Measurements from ENCODE around the gene CPXM1. TPM values are rescaled to one million over a fixed set of nuclear protein-coding genes. Genes with fewer than 3 reads are reported as not detected.

CPXM1 gene
- total RNA-seq, 1 donor from 2014 or later: 10.2 TPM

DNA sequence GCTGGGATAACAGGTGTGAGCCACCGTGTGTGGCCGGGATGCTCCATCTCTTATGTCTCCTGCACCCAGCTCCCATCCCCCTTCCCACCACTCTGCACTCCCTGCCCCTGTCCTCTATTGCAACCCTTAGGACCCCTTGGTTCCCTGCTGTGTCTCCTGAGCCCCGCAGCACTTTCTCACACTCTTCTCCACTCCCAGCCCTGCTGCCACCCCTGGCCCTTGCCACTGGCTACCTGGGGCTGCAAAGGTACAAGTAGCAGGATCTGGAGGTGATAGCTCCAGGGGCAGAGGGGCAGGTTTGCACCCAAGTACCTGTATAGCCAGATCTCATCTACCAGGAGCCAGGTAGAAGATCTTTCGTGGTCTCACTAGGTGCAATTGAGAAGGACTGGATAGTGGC is 6.6 kb upstream of the CPXM1 start:
- no peak overlapping the region for H3K4me3 ChIP-seq
- no peaks in the 10 kb centered on the region for H3K36me3 ChIP-seq
- TF ChIP-seq, protein P1, sequence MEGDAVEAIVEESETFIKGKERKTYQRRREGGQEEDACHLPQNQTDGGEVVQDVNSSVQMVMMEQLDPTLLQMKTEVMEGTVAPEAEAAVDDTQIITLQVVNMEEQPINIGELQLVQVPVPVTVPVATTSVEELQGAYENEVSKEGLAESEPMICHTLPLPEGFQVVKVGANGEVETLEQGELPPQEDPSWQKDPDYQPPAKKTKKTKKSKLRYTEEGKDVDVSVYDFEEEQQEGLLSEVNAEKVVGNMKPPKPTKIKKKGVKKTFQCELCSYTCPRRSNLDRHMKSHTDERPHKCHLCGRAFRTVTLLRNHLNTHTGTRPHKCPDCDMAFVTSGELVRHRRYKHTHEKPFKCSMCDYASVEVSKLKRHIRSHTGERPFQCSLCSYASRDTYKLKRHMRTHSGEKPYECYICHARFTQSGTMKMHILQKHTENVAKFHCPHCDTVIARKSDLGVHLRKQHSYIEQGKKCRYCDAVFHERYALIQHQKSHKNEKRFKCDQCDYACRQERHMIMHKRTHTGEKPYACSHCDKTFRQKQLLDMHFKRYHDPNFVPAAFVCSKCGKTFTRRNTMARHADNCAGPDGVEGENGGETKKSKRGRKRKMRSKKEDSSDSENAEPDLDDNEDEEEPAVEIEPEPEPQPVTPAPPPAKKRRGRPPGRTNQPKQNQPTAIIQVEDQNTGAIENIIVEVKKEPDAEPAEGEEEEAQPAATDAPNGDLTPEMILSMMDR (IDR thresholded peaks at IDR 0.05): no peak
- no peaks in the 10 kb centered on the region for H3K4me1 ChIP-seq
- peaks cover 59% of the 10 kb centered on the region for H3K27me3 ChIP-seq (ENCODE audit: low read depth)
- ATAC-seq (peak in 1 of 2 donors; percentile 17), DNase-seq (no peak)
- H3K27ac ChIP-seq: no peak overlapping the region
- intact Hi-C loops (cut with DNase I): no loop called here
- no peaks in the 10 kb centered on the region for H3K9me3 ChIP-seq

DNA sequence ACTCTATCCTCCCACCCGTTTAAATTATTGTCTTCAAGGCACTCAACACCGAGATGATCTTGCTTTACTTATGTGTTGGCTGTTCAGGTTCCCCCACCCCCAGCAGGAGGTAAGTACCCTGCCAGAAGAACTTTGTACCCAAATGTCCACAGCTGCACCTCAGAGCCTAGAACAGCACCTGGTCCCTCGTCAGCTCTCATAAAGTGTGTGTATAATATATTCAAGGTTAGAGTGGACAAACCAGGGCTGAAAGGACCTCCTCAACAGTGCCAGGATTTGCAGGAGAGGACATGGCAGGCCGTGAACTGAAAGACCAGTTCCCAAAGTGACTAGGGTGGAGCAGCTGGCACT is 5.9 kb upstream of the CPXM1 start:
- TF ChIP-seq, protein P1 (IDR thresholded peaks at IDR 0.05): no peak
- intact Hi-C loops (cut with DNase I): no loop called here
- peaks cover 2% of the 10 kb centered on the region for H3K4me1 ChIP-seq
- H3K9me3 ChIP-seq: no peaks in the 10 kb centered on the region
- no peak for DNase-seq
- no peak overlapping the region for H3K27ac ChIP-seq
- peaks cover 66% of the 10 kb centered on the region for H3K27me3 ChIP-seq (ENCODE audit: low read depth)
- no peak for ATAC-seq
- no peaks in the 10 kb centered on the region for H3K36me3 ChIP-seq
- no peak overlapping the region for H3K4me3 ChIP-seq

DNA sequence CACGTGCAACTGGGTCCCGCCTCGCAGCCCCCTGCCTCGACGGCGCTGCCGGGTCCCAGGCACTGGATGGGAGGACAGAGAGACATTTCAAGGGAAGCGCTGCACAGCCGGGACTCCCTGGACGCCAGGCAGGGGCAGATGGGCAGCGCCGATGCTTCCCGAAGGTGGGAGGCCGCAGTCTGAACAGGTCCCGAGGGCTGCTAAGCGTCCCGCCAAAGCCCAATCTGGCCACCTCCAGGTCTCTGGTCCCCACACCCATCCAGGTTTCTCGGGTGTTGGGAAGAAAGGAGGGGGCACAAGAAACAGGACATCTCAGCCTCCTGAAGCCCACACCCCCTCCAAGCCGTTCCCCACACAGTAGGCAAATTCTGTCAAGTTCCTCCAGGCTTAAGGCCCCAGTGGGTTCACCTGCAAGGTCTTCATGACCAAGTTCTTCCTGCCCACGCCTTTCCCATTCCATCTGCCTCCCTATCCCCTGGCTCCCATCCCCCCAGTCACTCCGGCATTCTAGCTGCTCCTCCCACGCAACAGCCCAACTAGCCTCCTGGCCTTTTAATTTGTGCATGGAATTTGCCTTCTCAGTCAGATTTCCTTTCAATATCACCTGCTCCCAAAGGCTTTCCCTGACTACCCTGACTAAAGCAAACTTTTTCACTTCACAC is 5.4 kb upstream of the CPXM1 start:
- no peak for DNase-seq
- intact Hi-C loops (cut with DNase I): no loop called here
- Histone ChIP-seq H3K27me3 (ENCODE audit: low read depth) (peaks cover 71% of the 10 kb centered on the region), H3K9me3 (no peaks in the 10 kb centered on the region), H3K4me3 (no peak overlapping the region), H3K27ac (no peak overlapping the region), H3K4me1 (peaks cover 8% of the 10 kb centered on the region), H3K36me3 (no peaks in the 10 kb centered on the region)
- TF ChIP-seq, protein P1 (IDR thresholded peaks at IDR 0.05): no peak
- peak in 1 of 2 donors; percentile 36 for ATAC-seq

DNA sequence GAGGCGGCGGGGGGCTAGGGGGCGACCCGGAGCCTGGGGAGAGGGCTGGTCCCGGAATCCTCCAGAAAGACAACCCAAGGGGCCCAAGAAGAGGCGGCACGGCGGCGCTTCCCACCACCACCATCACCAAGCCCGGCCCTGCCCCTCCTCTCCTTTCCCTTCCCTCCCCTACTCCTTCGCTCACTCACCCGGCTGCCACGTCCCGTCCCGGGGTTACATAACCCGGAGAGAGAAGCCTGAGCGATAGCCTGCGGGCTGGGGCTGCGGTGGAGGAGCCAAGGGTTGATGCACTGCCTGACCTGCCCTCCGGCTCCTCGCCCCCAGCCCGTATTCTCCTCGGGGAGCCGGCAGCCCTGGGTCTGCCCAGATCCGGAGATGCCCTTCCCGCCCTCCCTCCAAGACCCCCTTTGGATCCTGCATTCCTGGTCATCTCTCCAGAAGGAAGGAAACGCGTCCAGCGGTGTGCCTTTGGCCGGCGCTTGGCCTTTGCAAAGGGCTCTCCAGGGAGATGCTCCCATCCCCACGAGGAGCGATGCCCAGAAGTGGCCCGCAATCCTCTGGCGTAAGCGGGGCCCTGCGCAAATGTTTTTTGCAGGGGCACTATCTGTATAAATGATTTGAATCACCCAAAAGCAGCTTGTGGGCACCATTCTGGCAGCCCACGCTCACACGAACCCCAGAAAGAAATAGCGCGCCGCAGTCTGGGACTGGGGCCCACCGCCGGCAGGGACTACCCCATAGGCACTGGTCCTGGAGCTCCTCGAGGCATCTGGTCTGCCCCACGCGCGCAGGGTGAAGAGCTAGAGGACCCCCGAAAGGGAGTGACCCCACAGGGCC is 4.6 kb upstream of the CPXM1 start:
- Histone ChIP-seq H3K9me3 (no peaks in the 10 kb centered on the region), H3K4me3 (no peak overlapping the region), H3K4me1 (peaks cover 15% of the 10 kb centered on the region), H3K36me3 (no peaks in the 10 kb centered on the region), H3K27me3 (ENCODE audit: low read depth) (peaks cover 79% of the 10 kb centered on the region), H3K27ac (no peak overlapping the region)
- DNase-seq: no peak
- TF ChIP-seq, protein P1 (IDR thresholded peaks at IDR 0.05): no peak
- ATAC-seq: peak; percentile 33 to 48
- intact Hi-C loops (cut with DNase I): no loop called here

DNA sequence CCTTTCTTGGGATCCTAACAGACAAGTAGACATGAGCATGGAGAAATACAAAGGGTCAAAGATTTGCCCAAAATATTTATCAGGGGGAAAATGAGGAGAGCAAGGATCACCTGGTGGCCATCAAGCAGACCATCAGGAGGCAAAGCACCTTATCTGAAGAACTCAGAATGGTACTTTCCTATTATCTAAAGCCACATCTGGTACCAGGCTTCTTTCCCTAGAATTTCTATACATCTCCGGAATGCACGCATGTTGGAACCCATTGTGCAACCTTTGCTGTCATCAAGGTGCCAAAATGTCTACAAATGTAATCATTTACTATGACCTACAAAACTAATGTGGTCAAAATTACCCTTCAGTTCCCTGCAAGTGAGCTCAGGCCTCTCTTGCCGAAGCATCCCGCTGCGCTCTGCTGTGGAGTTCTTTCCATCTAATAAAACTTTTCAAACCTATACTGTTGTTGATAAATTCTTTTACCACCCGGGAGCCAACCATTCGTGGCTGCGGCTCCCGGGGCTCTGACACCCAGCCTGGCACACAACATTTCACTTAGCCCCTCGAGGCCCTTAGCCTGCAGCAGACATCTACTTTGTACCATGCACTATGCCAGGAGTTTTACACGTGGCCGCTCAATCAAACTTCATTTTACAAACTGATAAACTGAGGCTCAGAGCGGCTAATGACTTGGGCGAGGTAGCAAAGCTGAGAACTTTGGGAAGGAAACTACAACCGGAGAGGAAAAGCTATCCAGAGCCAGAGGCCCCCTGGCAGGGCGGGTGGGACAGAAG is 3.8 kb upstream of the CPXM1 start:
- DNase-seq (no peak), ATAC-seq (no peak)
- H3K36me3 ChIP-seq: no peaks in the 10 kb centered on the region
- H3K9me3 ChIP-seq: no peaks in the 10 kb centered on the region
- TF ChIP-seq, protein P1 (IDR thresholded peaks at IDR 0.05): no peak
- H3K27ac ChIP-seq: no peak overlapping the region
- H3K27me3 ChIP-seq (ENCODE audit: low read depth): peaks cover 87% of the 10 kb centered on the region
- H3K4me1 ChIP-seq: peaks cover 22% of the 10 kb centered on the region
- intact Hi-C loops (cut with DNase I): no loop called here
- no peak overlapping the region for H3K4me3 ChIP-seq

Data from lower lobe of right lung (tissue), 2 donors.